Activated naive CD8-positive, alpha-beta T cell treated with anti-CD3 and anti-CD28 coated beads for 36 hours (primary cell): ENCODE results near the gene PCYT2. TPM values are rescaled to one million over a fixed set of nuclear protein-coding genes. Genes with fewer than 3 reads are reported as not detected.

Experiments used
- DNase-seq: peaks from one replicate; pipeline ENCODE4 v3.0.0; 2021
- H3K27ac Mint-ChIP-seq: one replicate; pipeline ENCODE4 v1.8.0; 2022; ENCODE audit warnings: mild to moderate bottlenecking, moderate library complexity, mixed read lengths
- H3K27me3 Mint-ChIP-seq: one replicate; pipeline ENCODE4 v1.8.0; 2022; ENCODE audit warnings: mild to moderate bottlenecking, mixed read lengths
- H3K36me3 Mint-ChIP-seq: one replicate; pipeline ENCODE4 v1.8.0; 2021; ENCODE audit warnings: mild to moderate bottlenecking, mixed read lengths
- H3K4me1 Mint-ChIP-seq: one replicate; pipeline ENCODE4 v1.8.0; 2021; ENCODE audit warnings: mixed read lengths
- H3K4me3 Mint-ChIP-seq: one replicate; pipeline ENCODE4 v1.8.0; 2022; ENCODE audit warnings: mild to moderate bottlenecking, moderate library complexity, mixed read lengths
- H3K9me3 Mint-ChIP-seq: one replicate; pipeline ENCODE4 v1.8.0; 2022; ENCODE audit warnings: mixed read lengths
- total RNA-seq, 2 experiments: library from RNA; stranded (reverse); gene quantifications; one replicate each; pipeline ENCODE4 v1.2.3, GENCODE V29; 2021

PCYT2 gene
- total RNA-seq, 2 experiments from 2014 or later, result 20.8 to 21.4 TPM

DNA sequence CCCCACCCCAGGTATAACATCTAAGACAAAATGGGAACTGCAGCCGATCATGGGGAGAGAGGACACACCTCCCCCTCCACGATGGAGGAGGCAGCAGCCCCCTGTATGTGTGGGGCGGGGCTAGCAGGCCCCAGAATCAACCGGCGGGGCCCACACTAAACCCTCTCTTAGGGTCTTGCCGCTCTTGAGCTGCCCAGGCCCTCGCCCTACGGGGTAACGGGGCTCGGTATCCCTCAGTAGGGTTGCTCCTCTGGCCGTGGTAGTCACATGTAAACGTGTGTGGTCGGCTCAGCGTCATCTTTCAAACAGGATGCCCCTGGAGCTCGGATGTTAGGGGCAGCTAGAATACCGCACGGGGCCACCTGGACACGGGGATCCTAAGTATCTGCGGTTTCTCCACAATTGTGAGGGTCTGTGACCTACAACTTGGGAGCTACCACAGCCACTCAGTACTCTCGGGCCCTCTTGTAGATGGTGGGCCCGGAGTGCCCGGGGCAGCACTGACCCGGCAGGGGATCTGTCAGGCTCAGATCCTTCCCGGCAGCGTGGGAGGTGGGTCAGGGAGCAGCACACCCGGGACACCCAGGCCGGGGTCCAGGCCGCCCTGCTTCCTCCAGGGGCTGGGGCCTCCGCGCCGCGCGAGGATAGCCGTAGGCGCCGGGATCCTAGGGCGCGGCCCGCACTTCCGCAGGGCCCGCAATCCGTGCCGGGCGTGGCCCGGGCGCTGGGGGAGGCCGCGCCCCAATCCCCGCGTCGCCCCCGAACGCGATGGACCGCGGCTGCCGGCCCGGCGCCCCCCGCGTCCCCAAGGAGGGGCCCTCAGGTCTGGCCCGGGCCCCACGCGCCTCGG, 40.8 kb downstream of the PCYT2 start:
- H3K36me3 Mint-ChIP-seq, result peaks cover 26% of the 10 kb centered on the region
- no peaks in the 10 kb centered on the region for H3K27me3 Mint-ChIP-seq
- peaks cover 43% of the 10 kb centered on the region for H3K4me1 Mint-ChIP-seq
- DNase-seq, result peak; percentile 63
- H3K9me3 Mint-ChIP-seq, result no peaks in the 10 kb centered on the region
- peak overlapping the region; percentile 93 for H3K4me3 Mint-ChIP-seq
- H3K27ac Mint-ChIP-seq, result peak overlapping the region; percentile 95

DNA sequence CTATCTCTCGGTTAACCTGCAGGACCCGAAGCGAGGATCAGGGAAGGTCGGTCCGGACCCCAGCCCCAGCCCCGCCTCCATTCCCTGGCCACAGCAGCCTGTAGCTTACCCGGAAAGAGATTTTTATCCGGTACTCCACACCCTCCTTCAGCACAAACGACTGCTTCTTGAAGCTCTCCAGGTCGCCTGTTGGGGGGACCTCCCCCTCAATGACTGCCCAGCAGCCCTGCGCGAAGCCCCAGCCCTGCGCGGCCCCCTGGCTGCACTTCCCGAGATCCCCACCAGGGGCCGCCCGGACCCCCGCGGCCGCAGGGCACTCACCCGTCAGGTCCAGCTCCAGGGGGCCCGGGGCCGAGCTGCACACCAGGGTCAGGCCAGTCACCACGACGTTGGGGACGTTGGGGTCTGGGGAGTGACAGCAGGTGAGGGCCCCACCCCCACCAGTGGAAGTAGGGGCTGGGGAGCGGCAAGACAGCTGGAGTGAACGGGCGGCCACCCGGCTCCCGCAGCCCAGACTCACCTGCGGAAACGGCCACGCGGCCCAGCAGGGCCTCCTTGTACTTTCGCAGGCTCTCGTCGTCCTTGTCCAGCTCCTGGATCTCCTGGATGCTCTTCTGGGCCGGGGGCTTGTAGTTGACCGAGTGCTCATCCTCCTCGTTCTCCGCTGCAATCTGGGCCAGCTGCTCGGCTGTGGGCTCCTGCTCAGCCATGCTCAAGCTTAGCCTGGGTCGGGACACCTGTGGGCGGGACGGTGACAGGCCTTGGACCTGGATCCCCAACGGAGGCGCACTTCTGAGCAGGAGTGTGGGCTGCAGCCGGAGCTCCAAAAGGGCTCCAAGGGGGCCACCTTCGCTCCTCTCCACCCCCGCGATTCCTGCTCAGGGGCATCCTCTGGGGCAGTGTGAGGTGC, 41.7 kb downstream of the PCYT2 start:
- H3K4me1 Mint-ChIP-seq, result peaks cover 44% of the 10 kb centered on the region

DNA sequence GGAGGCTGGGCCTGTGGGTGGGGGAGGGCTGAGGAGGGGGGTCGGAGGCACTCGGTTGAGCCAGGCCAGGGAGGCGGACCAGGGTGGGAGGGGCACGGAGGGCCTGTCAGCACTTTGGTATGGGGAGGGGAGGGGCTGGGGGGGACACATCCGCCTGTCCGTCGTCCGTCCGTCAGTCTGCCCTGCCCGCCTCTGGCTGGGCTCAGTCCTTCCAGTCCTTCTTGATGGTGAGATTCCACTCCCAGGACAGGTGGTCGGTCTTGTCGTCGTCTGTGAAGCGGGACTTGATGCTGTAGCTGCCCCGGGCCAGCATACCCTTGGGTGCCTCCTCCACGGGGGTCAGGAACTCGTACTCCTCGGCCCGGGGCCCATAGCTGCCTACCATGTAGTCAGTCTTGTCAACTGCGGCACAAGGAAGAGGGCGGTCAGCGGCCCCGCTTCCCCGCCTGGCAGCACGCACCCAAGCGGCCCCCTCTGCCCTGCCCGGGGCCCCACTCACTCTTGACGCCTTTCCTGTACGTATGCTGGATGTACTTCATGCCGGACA, 42.5 kb downstream of the PCYT2 start:
- no peaks in the 10 kb centered on the region for H3K27me3 Mint-ChIP-seq
- peaks cover 30% of the 10 kb centered on the region for H3K36me3 Mint-ChIP-seq
- peak; percentile 18 for DNase-seq
- no peaks in the 10 kb centered on the region for H3K9me3 Mint-ChIP-seq
- H3K4me1 Mint-ChIP-seq, result peaks cover 42% of the 10 kb centered on the region
- peak overlapping the region; percentile 93 for H3K4me3 Mint-ChIP-seq
- H3K27ac Mint-ChIP-seq, result peak overlapping the region; percentile 95

More for the DNA sequence above, 41.7 kb downstream of the PCYT2 start:
- H3K27ac Mint-ChIP-seq, result peak overlapping the region; percentile 95
- peak overlapping the region; percentile 93 for H3K4me3 Mint-ChIP-seq
- no peaks in the 10 kb centered on the region for H3K27me3 Mint-ChIP-seq
- H3K36me3 Mint-ChIP-seq, result peaks cover 29% of the 10 kb centered on the region
- no peaks in the 10 kb centered on the region for H3K9me3 Mint-ChIP-seq
- peak; percentile 72 for DNase-seq

- H3K27ac Mint-ChIP-seq, result peak overlapping the region; percentile 82
- DNase-seq, result no peak
- no peaks in the 10 kb centered on the region for H3K27me3 Mint-ChIP-seq
- H3K36me3 Mint-ChIP-seq, result peaks cover 34% of the 10 kb centered on the region
- no peaks in the 10 kb centered on the region for H3K9me3 Mint-ChIP-seq
- H3K4me1 Mint-ChIP-seq, result peaks cover 44% of the 10 kb centered on the region
- H3K4me3 Mint-ChIP-seq, result peak overlapping the region; percentile 48
Measured at GRCh38 chr17:81867991-81868673, 43.1 kb downstream of the PCYT2 start.

GRCh38 chr17:81867170-81867990, 43.8 kb downstream of the PCYT2 start:
- Mint-ChIP-seq H3K27ac (peak overlapping the region; percentile 82), H3K9me3 (no peaks in the 10 kb centered on the region), H3K36me3 (peaks cover 34% of the 10 kb centered on the region), H3K4me3 (peak overlapping the region; percentile 50), H3K4me1 (peaks cover 44% of the 10 kb centered on the region), H3K27me3 (no peaks in the 10 kb centered on the region)
- DNase-seq, result peak; percentile 34

DNA sequence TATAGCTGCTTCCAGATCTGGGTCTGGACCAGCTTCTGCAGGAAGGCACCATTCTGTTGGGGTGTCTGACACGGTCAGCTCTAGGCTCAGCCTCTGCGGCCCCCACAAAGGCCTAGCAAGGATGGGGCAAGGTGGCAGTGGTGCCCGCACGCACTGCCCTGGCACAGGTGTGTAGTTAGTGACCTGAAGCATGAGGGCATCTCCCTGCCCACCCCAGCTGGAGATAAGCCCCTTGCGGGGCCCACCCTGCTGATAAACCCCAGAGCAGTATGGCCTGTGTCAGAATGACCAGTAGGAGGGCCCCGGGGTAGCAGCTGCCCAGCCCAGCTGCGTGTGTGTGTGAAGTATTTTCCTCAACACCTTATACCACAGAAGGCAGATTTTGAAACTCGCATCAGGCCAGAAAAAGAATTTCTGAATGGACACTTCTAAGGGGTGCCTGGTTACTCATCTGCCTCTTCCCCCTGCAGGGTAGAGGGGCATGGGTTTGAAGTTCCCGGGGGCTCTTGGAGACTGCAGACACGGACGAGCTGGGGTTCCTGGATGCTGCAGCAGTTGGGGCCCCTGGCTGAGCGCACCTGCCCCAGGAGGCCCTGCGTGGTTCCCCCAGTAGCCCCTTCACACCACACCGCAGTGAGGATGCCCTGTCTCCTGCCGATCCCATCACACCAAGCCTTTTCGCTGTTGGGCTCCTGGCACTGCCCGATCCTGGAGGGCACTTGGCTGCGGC, 44.6 kb downstream of the PCYT2 start:
- no peak for DNase-seq
- Mint-ChIP-seq H3K27me3 (no peaks in the 10 kb centered on the region), H3K4me1 (peaks cover 44% of the 10 kb centered on the region), H3K36me3 (peaks cover 39% of the 10 kb centered on the region), H3K9me3 (no peaks in the 10 kb centered on the region), H3K27ac (peak overlapping the region; percentile 82), H3K4me3 (peak overlapping the region; percentile 32)

DNA sequence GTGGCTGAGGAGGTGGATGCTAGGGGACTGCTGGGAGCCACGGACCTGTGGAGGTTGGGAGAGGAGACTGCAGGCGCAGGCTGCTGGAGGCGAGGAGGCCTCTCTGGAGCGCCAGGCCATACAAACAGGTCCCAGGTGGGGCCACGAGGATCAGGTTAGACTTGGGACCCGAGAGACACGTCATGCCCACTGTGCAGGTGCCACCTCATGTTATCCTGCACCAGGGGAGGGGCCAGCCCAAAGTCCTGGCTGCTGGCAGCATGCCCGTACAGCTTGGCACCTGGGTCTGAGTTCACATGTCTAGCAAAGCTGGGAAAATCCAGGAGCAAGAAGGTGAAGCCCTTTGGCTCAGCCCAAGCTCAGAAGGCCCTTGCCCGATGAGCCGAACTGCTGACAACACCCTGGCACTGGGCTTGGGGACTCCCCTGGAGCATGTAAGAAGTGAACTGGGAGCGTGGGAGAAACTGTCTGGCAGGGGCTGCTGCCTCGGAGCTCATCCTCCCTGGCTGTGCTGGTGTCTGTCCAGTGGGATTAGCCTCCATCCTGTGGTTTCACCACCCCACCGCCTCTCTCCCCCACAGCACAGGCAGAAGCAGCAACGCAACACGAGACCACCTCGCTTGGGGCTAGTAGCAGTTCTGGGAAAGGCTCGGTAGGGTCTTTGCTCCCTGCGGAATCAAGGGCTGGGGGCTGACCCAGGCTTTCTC, 45.3 kb downstream of the PCYT2 start:
- peaks cover 44% of the 10 kb centered on the region for H3K4me1 Mint-ChIP-seq
- DNase-seq, result no peak
- peak overlapping the region; percentile 10 for H3K4me3 Mint-ChIP-seq
- no peaks in the 10 kb centered on the region for H3K27me3 Mint-ChIP-seq
- peak overlapping the region; percentile 82 for H3K27ac Mint-ChIP-seq
- H3K9me3 Mint-ChIP-seq, result no peaks in the 10 kb centered on the region
- H3K36me3 Mint-ChIP-seq, result peaks cover 42% of the 10 kb centered on the region

GRCh38 chr17:81865358-81865732, 45.9 kb downstream of the PCYT2 start:
- Mint-ChIP-seq H3K4me3 (peak overlapping the region; percentile 10), H3K4me1 (peaks cover 46% of the 10 kb centered on the region), H3K36me3 (peaks cover 43% of the 10 kb centered on the region), H3K27me3 (no peaks in the 10 kb centered on the region), H3K27ac (peak overlapping the region; percentile 45), H3K9me3 (no peaks in the 10 kb centered on the region)
- DNase-seq, result no peak

- Mint-ChIP-seq H3K4me3 (peak overlapping the region; percentile 37), H3K27ac (peak overlapping the region; percentile 69), H3K9me3 (no peaks in the 10 kb centered on the region), H3K4me1 (peaks cover 45% of the 10 kb centered on the region), H3K36me3 (peaks cover 37% of the 10 kb centered on the region), H3K27me3 (no peaks in the 10 kb centered on the region)
- DNase-seq, result no peak
Measured at GRCh38 chr17:81863833-81864768, 47.1 kb downstream of the PCYT2 start.

GRCh38 chr17:81863123-81863675, 48.0 kb downstream of the PCYT2 start:
- Mint-ChIP-seq H3K27ac (peak overlapping the region; percentile 69), H3K9me3 (no peaks in the 10 kb centered on the region), H3K4me1 (peaks cover 47% of the 10 kb centered on the region), H3K4me3 (peak overlapping the region; percentile 86), H3K27me3 (no peaks in the 10 kb centered on the region), H3K36me3 (peaks cover 42% of the 10 kb centered on the region)
- DNase-seq, result no peak

DNA sequence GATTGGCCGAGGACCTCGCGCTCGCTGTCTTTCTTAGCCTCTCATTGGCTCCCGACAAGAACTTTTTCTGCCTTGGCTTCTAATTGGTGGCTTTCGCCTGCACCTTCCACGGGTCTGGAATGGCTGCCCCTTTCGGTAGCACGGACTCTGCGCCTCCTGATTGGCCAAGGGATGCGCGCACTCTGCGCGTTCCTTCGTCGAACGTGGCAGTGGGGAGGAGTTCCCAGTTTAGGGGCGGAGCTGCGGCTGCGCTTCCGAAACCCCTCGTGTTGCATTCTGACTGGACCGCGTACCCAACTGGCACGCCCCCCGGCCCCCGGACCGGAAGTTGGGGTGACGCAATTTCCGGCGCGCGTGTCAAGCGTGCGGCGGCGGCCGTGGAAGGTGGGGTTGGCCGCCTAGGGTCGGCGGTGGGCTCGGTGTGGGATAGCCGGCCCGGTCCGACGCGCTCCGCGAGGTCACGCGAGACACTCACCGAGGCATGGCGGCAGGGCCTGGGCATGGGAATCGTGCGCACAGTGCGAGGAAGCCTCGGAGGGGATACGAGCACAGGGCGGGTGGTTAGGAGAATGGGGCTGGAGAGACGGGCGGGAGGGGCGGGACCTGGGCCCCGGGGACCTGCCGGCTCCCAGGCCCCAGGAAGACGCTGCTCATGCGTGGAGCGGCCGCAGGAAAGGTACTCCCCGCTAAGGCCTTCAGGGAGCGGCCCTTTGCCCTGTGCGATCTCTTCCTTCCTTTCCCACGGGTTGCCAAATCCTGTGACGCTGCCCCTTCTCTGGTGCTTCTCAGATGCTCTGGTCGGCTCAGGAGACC, 50.2 kb downstream of the PCYT2 start:
- Mint-ChIP-seq H3K4me1 (peaks cover 43% of the 10 kb centered on the region), H3K9me3 (no peaks in the 10 kb centered on the region), H3K27me3 (no peaks in the 10 kb centered on the region), H3K27ac (peak overlapping the region; percentile 97), H3K4me3 (peak overlapping the region; percentile 96), H3K36me3 (peaks cover 53% of the 10 kb centered on the region)
- DNase-seq, result peak; percentile 99
